Esophagus squamous epithelium (tissue), 4 donors: ENCODE results near the gene SLC24A3.

Source experiments
- CTCF ChIP-seq, 6 experiments: fragments of 450-650 bp in 4 of 6; fragments of 200-600 bp in 2 of 6; sonication (generic) in 2 of 6; IDR thresholded peaks; one replicate each; pipeline ENCODE4 v1.5.1; 2016 to 2019; ENCODE audit warnings: antibody characterized with exemption in 6 of 6, mild to moderate bottlenecking in 4 of 6, moderate library complexity in 4 of 6
- POLR2A ChIP-seq, 4 donors: fragments of 450-650 bp; IDR thresholded peaks; one replicate each; pipeline ENCODE4 v1.6.1; 2017; ENCODE audit warnings: antibody characterized with exemption in 4 of 4, mild to moderate bottlenecking in 4 of 4, moderate library complexity in 3 of 4

- TF ChIP-seq CTCF (IDR thresholded peaks at IDR 0.05) (no peak), POLR2A (IDR thresholded peaks at IDR 0.05) (no peak)
These were observed 430.4 kb downstream of the SLC24A3 start for GRCh38 chr20:19642860-19643259.
